ENCODE data around the gene DSTN. TPM values are rescaled to one million over a fixed set of nuclear protein-coding genes. Genes with fewer than 3 reads are reported as not detected.

The DSTN gene
- total and polyA plus RNA-seq, 2 donors (not counting 1 experiment from before 2014, with no cell fraction given): 6.6 to 13.4 TPM

DNA sequence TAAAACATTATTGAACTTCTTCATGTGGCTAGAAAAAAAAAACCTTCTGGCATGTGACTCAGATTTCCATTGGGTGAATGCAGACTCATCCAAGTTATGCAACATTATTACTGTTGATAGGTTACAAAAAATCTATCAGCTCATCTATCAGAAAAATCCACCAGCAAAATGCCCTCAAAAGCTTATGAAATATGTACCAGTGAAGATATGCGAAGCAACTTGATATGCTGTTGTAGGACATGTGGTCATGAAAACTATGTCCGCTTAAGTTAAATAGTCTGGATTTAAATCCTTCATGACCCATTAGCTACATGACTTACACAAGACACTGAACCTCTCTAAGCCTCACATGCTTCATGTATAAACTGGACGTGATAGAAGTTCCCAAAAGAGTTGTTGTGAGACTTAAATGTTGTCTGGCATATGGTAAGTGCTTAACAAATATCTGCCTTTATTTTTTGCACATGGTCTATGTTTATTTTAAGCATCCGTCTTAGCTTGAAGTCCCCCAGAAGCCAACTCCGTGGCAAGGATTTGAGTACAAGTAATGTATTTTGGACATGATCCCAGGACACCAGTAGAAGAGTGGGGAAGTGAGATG lies 26.2 kb upstream of the DSTN start:
- H3K27ac ChIP-seq (ENCODE audit: low read length in 2 of 2): no peak overlapping the region
- H3K9me3 ChIP-seq (ENCODE audit: control extremely low read depth in 1 of 3, control insufficient read depth in 2 of 3, insufficient read depth in 1 of 3, low read length in 2 of 3): no peaks in the 10 kb centered on the region
- H3K4me1 ChIP-seq (ENCODE audit: control insufficient read depth in 2 of 2, insufficient read depth in 2 of 2, low read length in 2 of 2): no peaks in the 10 kb centered on the region
- peaks cover 0 to 11% (median 2%) of the 10 kb centered on the region in 4 experiments for H3K27me3 ChIP-seq (replicated peaks in 1 of 4; ENCODE audit: control extremely low read depth in 1 of 4, control insufficient read depth in 3 of 4, insufficient read depth in 4 of 4, low read length in 3 of 4)
- CTCF ChIA-PET: interaction anchor here (0.6 to 1.8 kb wide), 6 partner anchors 9 to 356 kb away, joined by 3 to 5 read pairs (median 3); partner anchors contain the start of gene DSTN
- H3K4me3 Mint-ChIP-seq: no peak overlapping the region
- 100% methylated on average over 2 of the region's 5 CpGs for WGBS (ENCODE audit: insufficient coverage)
- no peaks in the 10 kb centered on the region for H3K79me2 ChIP-seq (ENCODE audit: control insufficient read depth, insufficient read depth, low read length)
- no peaks in the 10 kb centered on the region for H3K4me1 Mint-ChIP-seq
- ATAC-seq (ENCODE audit: low read depth) (no peak), DNase-seq (no peak)
- H3K36me3 ChIP-seq (replicated peaks in 1 of 2; ENCODE audit: control extremely low read depth in 1 of 2, control insufficient read depth in 1 of 2, extremely low read depth in 1 of 2, insufficient read depth in 2 of 2, low read length in 1 of 2): no peaks in the 10 kb centered on the region
- H3K4me3 ChIP-seq (ENCODE audit: control extremely low read depth in 1 of 5, extremely low read depth in 1 of 5, insufficient read depth in 1 of 5, low read depth in 2 of 5, low read length in 4 of 5): no peak overlapping the region
- no peak overlapping the region for H3K27ac Mint-ChIP-seq
- H3K9ac ChIP-seq (ENCODE audit: low read length): no peak overlapping the region
- no peak overlapping the region for H3K4me2 ChIP-seq (replicated peaks; ENCODE audit: low read depth, low read length, poor library complexity, severe bottlenecking)
- no peak for TF ChIP-seq EZH2 (IDR thresholded peaks at IDR 0.05; ENCODE audit: borderline replicate concordance, insufficient read depth, low read depth, low read length, poor library complexity, severe bottlenecking)
- TF ChIP-seq, protein P1, sequence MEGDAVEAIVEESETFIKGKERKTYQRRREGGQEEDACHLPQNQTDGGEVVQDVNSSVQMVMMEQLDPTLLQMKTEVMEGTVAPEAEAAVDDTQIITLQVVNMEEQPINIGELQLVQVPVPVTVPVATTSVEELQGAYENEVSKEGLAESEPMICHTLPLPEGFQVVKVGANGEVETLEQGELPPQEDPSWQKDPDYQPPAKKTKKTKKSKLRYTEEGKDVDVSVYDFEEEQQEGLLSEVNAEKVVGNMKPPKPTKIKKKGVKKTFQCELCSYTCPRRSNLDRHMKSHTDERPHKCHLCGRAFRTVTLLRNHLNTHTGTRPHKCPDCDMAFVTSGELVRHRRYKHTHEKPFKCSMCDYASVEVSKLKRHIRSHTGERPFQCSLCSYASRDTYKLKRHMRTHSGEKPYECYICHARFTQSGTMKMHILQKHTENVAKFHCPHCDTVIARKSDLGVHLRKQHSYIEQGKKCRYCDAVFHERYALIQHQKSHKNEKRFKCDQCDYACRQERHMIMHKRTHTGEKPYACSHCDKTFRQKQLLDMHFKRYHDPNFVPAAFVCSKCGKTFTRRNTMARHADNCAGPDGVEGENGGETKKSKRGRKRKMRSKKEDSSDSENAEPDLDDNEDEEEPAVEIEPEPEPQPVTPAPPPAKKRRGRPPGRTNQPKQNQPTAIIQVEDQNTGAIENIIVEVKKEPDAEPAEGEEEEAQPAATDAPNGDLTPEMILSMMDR (IDR thresholded peaks at IDR 0.05): no peak
- intact Hi-C loops (cut with micrococcal nuclease): no loop called here
- peaks cover 46% of the 10 kb centered on the region for H3K27me3 Mint-ChIP-seq
- POLR2A ChIA-PET: no interaction called here
- no peaks in the 10 kb centered on the region for H4K20me1 ChIP-seq (ENCODE audit: control insufficient read depth, insufficient read depth, low read length, poor library complexity, severe bottlenecking)
- H2AFZ ChIP-seq (ENCODE audit: insufficient read depth, low read depth, low read length, poor library complexity, severe bottlenecking): no peak overlapping the region
- no peaks in the 10 kb centered on the region for H3K9me3 Mint-ChIP-seq (ENCODE audit: insufficient read depth)

DNA sequence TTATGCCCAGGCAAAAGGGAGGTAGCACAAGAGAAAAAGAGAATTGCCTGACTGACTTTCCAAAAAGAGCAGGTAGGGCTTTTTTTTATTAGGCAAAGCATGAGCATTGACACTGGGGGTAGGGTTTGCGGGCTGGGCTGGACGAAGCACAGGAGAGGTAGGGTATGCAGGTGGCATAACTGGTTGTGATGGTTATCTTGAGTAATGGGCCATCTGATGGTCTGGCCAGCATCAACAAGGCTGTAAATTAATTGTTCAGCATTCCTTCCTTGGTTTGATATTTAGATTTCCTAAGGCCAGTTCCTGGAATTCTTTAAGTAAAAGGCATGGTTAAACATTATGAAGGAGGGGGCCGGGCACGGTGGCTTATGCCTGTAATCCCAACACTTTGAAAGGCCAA lies 24.7 kb upstream of the DSTN start:
- 96% methylated on average over 4 of the region's 4 CpGs for WGBS (ENCODE audit: insufficient coverage)
- H2AFZ ChIP-seq (ENCODE audit: insufficient read depth, low read depth, low read length, poor library complexity, severe bottlenecking): no peak overlapping the region
- peaks cover 0 to 6% (median 2%) of the 10 kb centered on the region in 4 experiments for H3K27me3 ChIP-seq (replicated peaks in 1 of 4; ENCODE audit: control extremely low read depth in 1 of 4, control insufficient read depth in 3 of 4, insufficient read depth in 4 of 4, low read length in 3 of 4)
- no peak for TF ChIP-seq EZH2 (IDR thresholded peaks at IDR 0.05; ENCODE audit: borderline replicate concordance, insufficient read depth, low read depth, low read length, poor library complexity, severe bottlenecking)
- TF ChIP-seq, protein P1 (IDR thresholded peaks at IDR 0.05): no peak
- no peak overlapping the region for H3K4me3 Mint-ChIP-seq
- peaks cover 49% of the 10 kb centered on the region for H3K27me3 Mint-ChIP-seq
- intact Hi-C loops (cut with micrococcal nuclease): no loop called here
- no peak overlapping the region for H3K4me3 ChIP-seq (ENCODE audit: control extremely low read depth in 1 of 5, extremely low read depth in 1 of 5, insufficient read depth in 1 of 5, low read depth in 2 of 5, low read length in 4 of 5)
- no peaks in the 10 kb centered on the region for H3K36me3 ChIP-seq (replicated peaks in 1 of 2; ENCODE audit: control extremely low read depth in 1 of 2, control insufficient read depth in 1 of 2, extremely low read depth in 1 of 2, insufficient read depth in 2 of 2, low read length in 1 of 2)
- no peaks in the 10 kb centered on the region for H3K4me1 ChIP-seq (ENCODE audit: control insufficient read depth in 2 of 2, insufficient read depth in 2 of 2, low read length in 2 of 2)
- no peak overlapping the region for H3K27ac ChIP-seq (ENCODE audit: low read length in 2 of 2)
- no peak overlapping the region for H3K9ac ChIP-seq (ENCODE audit: low read length)
- H3K9me3 Mint-ChIP-seq (ENCODE audit: insufficient read depth): no peaks in the 10 kb centered on the region
- ChIA-PET POLR2A (no interaction called here), CTCF (no interaction called here)
- ATAC-seq (ENCODE audit: low read depth) (no peak), DNase-seq (no peak)
- H3K9me3 ChIP-seq (ENCODE audit: control extremely low read depth in 1 of 3, control insufficient read depth in 2 of 3, insufficient read depth in 1 of 3, low read length in 2 of 3): no peaks in the 10 kb centered on the region
- H4K20me1 ChIP-seq (ENCODE audit: control insufficient read depth, insufficient read depth, low read length, poor library complexity, severe bottlenecking): no peaks in the 10 kb centered on the region
- no peak overlapping the region for H3K27ac Mint-ChIP-seq
- no peak overlapping the region for H3K4me2 ChIP-seq (replicated peaks; ENCODE audit: low read depth, low read length, poor library complexity, severe bottlenecking)
- H3K4me1 Mint-ChIP-seq: no peaks in the 10 kb centered on the region
- H3K79me2 ChIP-seq (ENCODE audit: control insufficient read depth, insufficient read depth, low read length): no peaks in the 10 kb centered on the region

Measured in B cell (primary cell).